ENCODE results near the gene ASTN2. TPM values are rescaled to one million over a fixed set of nuclear protein-coding genes. Genes with fewer than 3 reads are reported as not detected.

ASTN2 gene
- total and polyA plus RNA-seq, 10 donors = 0.87 to 6.1 (median 3.7) TPM

DNA sequence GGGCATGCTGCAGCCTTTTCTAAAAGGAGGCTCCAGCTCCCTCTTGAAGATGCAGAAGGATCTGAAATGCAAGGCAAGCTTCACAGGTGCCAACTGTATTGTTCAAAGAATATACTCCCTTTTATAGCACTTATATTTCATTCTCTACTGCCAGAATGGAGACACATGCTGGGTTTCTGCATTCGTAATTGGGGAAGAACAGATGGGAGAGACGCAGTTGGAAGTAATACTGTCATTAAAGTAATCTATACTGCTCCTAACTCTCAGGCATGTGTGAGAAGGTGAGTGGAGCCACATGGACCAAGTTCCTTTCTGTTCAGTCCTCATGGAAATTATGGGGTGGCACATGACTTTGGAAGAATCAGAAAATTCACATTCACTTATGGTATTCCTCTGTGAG, 501.3 kb downstream of the ASTN2 start:
- WGBS, 5 donors = 85 to 96% (median 87%) methylated on average over 2 of the region's 2 CpGs
- intact Hi-C loops (cut with DNase I; ENCODE audit: low total_unique reads) = no loop called here
- Histone ChIP-seq H3K4me1 (no peaks in the 10 kb centered on the region), H3K36me3 (no peaks in the 10 kb centered on the region), H3K9me3 (no peaks in the 10 kb centered on the region), H3K27ac (no peak overlapping the region), H3K4me3 (no peak overlapping the region), H3K27me3 (replicated peaks in 1 of 7) (peaks cover 0 to 4% (median 0%) of the 10 kb centered on the region in 7 donors)
- DNase-seq = no peak
- TF ChIP-seq, protein P1, sequence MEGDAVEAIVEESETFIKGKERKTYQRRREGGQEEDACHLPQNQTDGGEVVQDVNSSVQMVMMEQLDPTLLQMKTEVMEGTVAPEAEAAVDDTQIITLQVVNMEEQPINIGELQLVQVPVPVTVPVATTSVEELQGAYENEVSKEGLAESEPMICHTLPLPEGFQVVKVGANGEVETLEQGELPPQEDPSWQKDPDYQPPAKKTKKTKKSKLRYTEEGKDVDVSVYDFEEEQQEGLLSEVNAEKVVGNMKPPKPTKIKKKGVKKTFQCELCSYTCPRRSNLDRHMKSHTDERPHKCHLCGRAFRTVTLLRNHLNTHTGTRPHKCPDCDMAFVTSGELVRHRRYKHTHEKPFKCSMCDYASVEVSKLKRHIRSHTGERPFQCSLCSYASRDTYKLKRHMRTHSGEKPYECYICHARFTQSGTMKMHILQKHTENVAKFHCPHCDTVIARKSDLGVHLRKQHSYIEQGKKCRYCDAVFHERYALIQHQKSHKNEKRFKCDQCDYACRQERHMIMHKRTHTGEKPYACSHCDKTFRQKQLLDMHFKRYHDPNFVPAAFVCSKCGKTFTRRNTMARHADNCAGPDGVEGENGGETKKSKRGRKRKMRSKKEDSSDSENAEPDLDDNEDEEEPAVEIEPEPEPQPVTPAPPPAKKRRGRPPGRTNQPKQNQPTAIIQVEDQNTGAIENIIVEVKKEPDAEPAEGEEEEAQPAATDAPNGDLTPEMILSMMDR (IDR thresholded peaks at IDR 0.05 in 8 of 11, conservative IDR thresholded peaks at IDR 0.05 in 3 of 11) = no peak
- no peak for TF ChIP-seq POLR2AphosphoS5 (IDR thresholded peaks at IDR 0.05)
- no peak for TF ChIP-seq POLR2A (IDR thresholded peaks at IDR 0.05)

DNA sequence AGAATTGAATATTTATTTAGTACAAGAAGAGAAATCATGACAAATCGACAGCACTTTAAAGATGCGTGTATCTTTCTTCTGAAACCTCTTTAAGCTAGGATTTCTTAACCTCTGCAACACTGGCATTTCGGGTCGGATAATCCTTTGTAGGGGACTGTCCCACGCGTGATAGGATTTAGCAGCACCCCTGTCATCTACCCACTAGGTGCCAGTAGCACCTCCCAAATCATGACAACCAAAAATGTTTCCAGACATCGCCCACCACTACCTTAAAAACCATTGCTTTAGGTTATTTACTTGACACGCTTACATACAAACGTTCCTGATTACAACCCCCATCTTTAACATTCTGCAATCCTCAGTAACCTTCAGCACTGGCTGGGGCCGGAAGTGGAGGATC, 504.7 kb downstream of the ASTN2 start:
- intact Hi-C loops (cut with DNase I; ENCODE audit: low total_unique reads) = no loop called here
- Histone ChIP-seq H3K9me3 (no peaks in the 10 kb centered on the region), H3K27ac (no peak overlapping the region), H3K27me3 (replicated peaks in 1 of 7) (peaks cover 0 to 4% (median 0%) of the 10 kb centered on the region in 7 donors), H3K36me3 (no peaks in the 10 kb centered on the region), H3K4me1 (no peaks in the 10 kb centered on the region), H3K4me3 (no peak overlapping the region)
- no peak for DNase-seq
- TF ChIP-seq POLR2AphosphoS5 (IDR thresholded peaks at IDR 0.05) = no peak
- TF ChIP-seq, protein P1 (IDR thresholded peaks at IDR 0.05 in 8 of 11, conservative IDR thresholded peaks at IDR 0.05 in 3 of 11) = no peak
- TF ChIP-seq POLR2A (IDR thresholded peaks at IDR 0.05) = no peak
- 76 to 83% (median 80%) methylated on average over 10 of the region's 10 CpGs for WGBS, 5 donors

DNA sequence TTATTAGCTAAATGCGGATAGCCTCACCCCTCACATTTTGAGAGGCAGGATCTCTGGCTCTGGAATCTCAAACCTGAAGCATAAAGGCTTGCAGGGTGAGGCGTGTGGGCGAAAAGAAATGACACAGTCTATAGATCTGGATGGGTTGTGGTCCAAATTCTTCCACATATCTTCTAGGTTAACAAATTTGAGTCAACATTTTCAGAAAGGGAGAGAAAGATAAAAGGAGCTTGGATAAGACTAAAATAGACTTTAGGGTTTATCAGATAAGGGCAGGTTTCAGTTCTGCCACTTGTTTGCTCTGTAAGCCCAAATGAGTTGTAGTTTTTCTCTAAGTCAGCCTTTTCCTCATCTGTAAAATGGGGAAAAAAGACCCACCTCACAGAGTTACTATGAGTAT, 506.9 kb downstream of the ASTN2 start:
- Histone ChIP-seq H3K4me3 (no peak overlapping the region), H3K9me3 (no peaks in the 10 kb centered on the region), H3K27ac (no peak overlapping the region), H3K4me1 (no peaks in the 10 kb centered on the region), H3K36me3 (no peaks in the 10 kb centered on the region), H3K27me3 (replicated peaks in 1 of 7) (no peaks in the 10 kb centered on the region)
- intact Hi-C loops (cut with DNase I; ENCODE audit: low total_unique reads) = no loop called here
- 79 to 93% (median 90%) methylated on average over 3 of the region's 3 CpGs for WGBS, 5 donors
- no peak for TF ChIP-seq POLR2A (IDR thresholded peaks at IDR 0.05)
- TF ChIP-seq, protein P1 (IDR thresholded peaks at IDR 0.05 in 8 of 11, conservative IDR thresholded peaks at IDR 0.05 in 3 of 11) = no peak
- no peak for TF ChIP-seq POLR2AphosphoS5 (IDR thresholded peaks at IDR 0.05)
- no peak for DNase-seq

DNA sequence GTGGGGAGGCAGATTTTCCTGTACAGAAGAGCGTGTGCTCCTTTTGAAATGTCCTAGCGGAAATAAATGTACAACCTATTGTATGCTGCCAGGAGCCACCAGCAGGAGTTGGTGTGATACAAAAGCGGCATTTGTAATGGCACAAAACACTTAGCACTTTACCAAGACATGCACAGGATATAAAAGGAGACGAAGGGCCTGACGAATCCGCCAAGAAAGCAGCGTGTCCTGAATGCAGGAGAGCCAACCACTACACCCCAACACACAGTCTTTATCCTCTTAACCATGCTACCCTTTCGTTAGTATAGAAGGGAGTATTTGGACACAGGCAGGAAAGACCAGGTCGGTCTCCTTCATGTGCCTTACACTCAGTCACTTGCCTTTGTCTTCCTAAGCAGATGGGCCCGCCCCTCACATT, 509.7 kb downstream of the ASTN2 start:
- intact Hi-C loops (cut with DNase I; ENCODE audit: low total_unique reads) = no loop called here
- Histone ChIP-seq H3K27ac (no peak overlapping the region), H3K27me3 (replicated peaks in 1 of 7) (no peaks in the 10 kb centered on the region), H3K36me3 (no peaks in the 10 kb centered on the region), H3K4me1 (no peaks in the 10 kb centered on the region), H3K9me3 (peaks cover 0 to 8% (median 6%) of the 10 kb centered on the region in 8 donors), H3K4me3 (no peak overlapping the region)
- no peak for DNase-seq
- 81 to 94% (median 89%) methylated on average over 10 of the region's 10 CpGs for WGBS, 5 donors
- TF ChIP-seq, protein P1 (IDR thresholded peaks at IDR 0.05 in 8 of 11, conservative IDR thresholded peaks at IDR 0.05 in 3 of 11) = no peak
- no peak for TF ChIP-seq POLR2A (IDR thresholded peaks at IDR 0.05)
- TF ChIP-seq POLR2AphosphoS5 (IDR thresholded peaks at IDR 0.05) = no peak

Data from spleen (tissue), 11 donors.